Measurements from ENCODE around the gene SCYL1. TPM values are rescaled to one million over a fixed set of nuclear protein-coding genes. Genes with fewer than 3 reads are reported as not detected.

The SCYL1 gene
- total and polyA plus RNA-seq, 5 donors from 2014 or later = 24.3 to 59.0 (median 30.7) TPM

GRCh38 chr11:65542738-65543390 lies 18.0 kb downstream of the SCYL1 start:
- Histone ChIP-seq H3K27me3 (ENCODE audit: control insufficient read depth, insufficient read depth, low read length) (no peaks in the 10 kb centered on the region), H3K9me3 (ENCODE audit: control insufficient read depth in 2 of 2, low read length in 2 of 2) (no peaks in the 10 kb centered on the region), H3K4me1 (ENCODE audit: control insufficient read depth, insufficient read depth, low read length, poor library complexity, severe bottlenecking) (peaks cover 40% of the 10 kb centered on the region), H3K36me3 (ENCODE audit: control insufficient read depth, insufficient read depth, low read length) (peaks cover 3% of the 10 kb centered on the region), H3K4me3 (ENCODE audit: low read depth, low read length) (no peak overlapping the region), H3K27ac (ENCODE audit: insufficient read depth, low read length, poor library complexity, severe bottlenecking) (no peak overlapping the region)
- H3K9me3 Mint-ChIP-seq = no peaks in the 10 kb centered on the region
- peaks cover 0 to 62% (median 31%) of the 10 kb centered on the region in 4 donors for H3K4me1 Mint-ChIP-seq
- DNase-seq (no peak), ATAC-seq (ENCODE audit: low read depth in 2 of 2) (no peak)
- peak overlapping the region in 1 of 4 donors; percentile 80 for H3K4me3 Mint-ChIP-seq
- H3K36me3 Mint-ChIP-seq = no peaks in the 10 kb centered on the region
- no peaks in the 10 kb centered on the region for H3K27me3 Mint-ChIP-seq
- H3K27ac Mint-ChIP-seq = peak overlapping the region in 2 of 3 donors; percentile 38 to 97

GRCh38 chr11:65545853-65546216 lies 21.0 kb downstream of the SCYL1 start:
- Mint-ChIP-seq H3K4me1 (peaks cover 0 to 77% (median 43%) of the 10 kb centered on the region in 4 donors), H3K36me3 (peaks cover 3% of the 10 kb centered on the region), H3K27ac (peak overlapping the region; percentile 81 to 92 (median 82))

GRCh38 chr11:65546217-65546958 lies 21.5 kb downstream of the SCYL1 start:
- H3K4me3 Mint-ChIP-seq = peak overlapping the region; percentile 63 to 94 (median 78)
- Histone ChIP-seq H3K9me3 (ENCODE audit: control insufficient read depth in 2 of 2, low read length in 2 of 2) (no peaks in the 10 kb centered on the region), H3K27ac (ENCODE audit: insufficient read depth, low read length, poor library complexity, severe bottlenecking) (peak overlapping the region; percentile 76), H3K4me3 (ENCODE audit: low read depth, low read length) (no peak overlapping the region), H3K36me3 (ENCODE audit: control insufficient read depth, insufficient read depth, low read length) (no peaks in the 10 kb centered on the region), H3K27me3 (ENCODE audit: control insufficient read depth, insufficient read depth, low read length) (no peaks in the 10 kb centered on the region), H3K4me1 (ENCODE audit: control insufficient read depth, insufficient read depth, low read length, poor library complexity, severe bottlenecking) (peaks cover 39% of the 10 kb centered on the region)
- peaks cover 0 to 75% (median 44%) of the 10 kb centered on the region in 4 donors for H3K4me1 Mint-ChIP-seq
- H3K9me3 Mint-ChIP-seq = no peaks in the 10 kb centered on the region
- H3K27me3 Mint-ChIP-seq = no peaks in the 10 kb centered on the region
- H3K36me3 Mint-ChIP-seq = peaks cover 5% of the 10 kb centered on the region
- DNase-seq (peak; percentile 95 to 98 (median 97)), ATAC-seq (ENCODE audit: low read depth in 2 of 2) (peak; percentile 79 to 83)
- peak overlapping the region; percentile 81 to 92 (median 83) for H3K27ac Mint-ChIP-seq

More at GRCh38 chr11:65545853-65546216, 21.0 kb downstream of the SCYL1 start:
- Histone ChIP-seq H3K4me3 (ENCODE audit: low read depth, low read length) (no peak overlapping the region), H3K36me3 (ENCODE audit: control insufficient read depth, insufficient read depth, low read length) (no peaks in the 10 kb centered on the region), H3K27ac (ENCODE audit: insufficient read depth, low read length, poor library complexity, severe bottlenecking) (peak overlapping the region; percentile 76), H3K9me3 (ENCODE audit: control insufficient read depth in 2 of 2, low read length in 2 of 2) (no peaks in the 10 kb centered on the region), H3K4me1 (ENCODE audit: control insufficient read depth, insufficient read depth, low read length, poor library complexity, severe bottlenecking) (peaks cover 43% of the 10 kb centered on the region), H3K27me3 (ENCODE audit: control insufficient read depth, insufficient read depth, low read length) (no peaks in the 10 kb centered on the region)
- ATAC-seq (ENCODE audit: low read depth in 2 of 2) (no peak), DNase-seq (no peak)
- no peaks in the 10 kb centered on the region for H3K27me3 Mint-ChIP-seq
- H3K9me3 Mint-ChIP-seq = no peaks in the 10 kb centered on the region
- H3K4me3 Mint-ChIP-seq = peak overlapping the region; percentile 15 to 94 (median 71)

GRCh38 chr11:65547446-65548125 lies 22.7 kb downstream of the SCYL1 start:
- Mint-ChIP-seq H3K4me1 (peaks cover 6 to 77% (median 50%) of the 10 kb centered on the region in 4 donors), H3K27ac (peak overlapping the region in 2 of 3 donors; percentile 51 to 81), H3K9me3 (no peaks in the 10 kb centered on the region), H3K27me3 (no peaks in the 10 kb centered on the region), H3K36me3 (peaks cover 17% of the 10 kb centered on the region), H3K4me3 (peak overlapping the region in 3 of 4 donors; percentile 67 to 79 (median 78))
- H3K4me3 ChIP-seq (ENCODE audit: low read depth, low read length) = no peak overlapping the region
- peaks cover 46% of the 10 kb centered on the region for H3K4me1 ChIP-seq (ENCODE audit: control insufficient read depth, insufficient read depth, low read length, poor library complexity, severe bottlenecking)
- H3K36me3 ChIP-seq (ENCODE audit: control insufficient read depth, insufficient read depth, low read length) = no peaks in the 10 kb centered on the region
- H3K9me3 ChIP-seq (ENCODE audit: control insufficient read depth in 2 of 2, low read length in 2 of 2) = no peaks in the 10 kb centered on the region
- H3K27me3 ChIP-seq (ENCODE audit: control insufficient read depth, insufficient read depth, low read length) = no peaks in the 10 kb centered on the region
- DNase-seq (peak in 1 of 3 donors; percentile 46), ATAC-seq (ENCODE audit: low read depth in 2 of 2) (no peak)
- H3K27ac ChIP-seq (ENCODE audit: insufficient read depth, low read length, poor library complexity, severe bottlenecking) = peak overlapping the region; percentile 76

GRCh38 chr11:65548395-65548794 lies 23.5 kb downstream of the SCYL1 start:
- Mint-ChIP-seq H3K4me1 (peaks cover 6 to 80% (median 51%) of the 10 kb centered on the region in 4 donors), H3K27ac (peak overlapping the region; percentile 76 to 97 (median 81))

GRCh38 chr11:65549096-65549495 lies 24.2 kb downstream of the SCYL1 start:
- Mint-ChIP-seq H3K36me3 (peaks cover 17% of the 10 kb centered on the region), H3K27me3 (no peaks in the 10 kb centered on the region), H3K4me1 (peaks cover 6 to 78% (median 50%) of the 10 kb centered on the region in 4 donors), H3K27ac (peak overlapping the region in 2 of 3 donors; percentile 62 to 81), H3K4me3 (peak overlapping the region in 3 of 4 donors; percentile 56 to 67 (median 67)), H3K9me3 (no peaks in the 10 kb centered on the region)
- DNase-seq (no peak), ATAC-seq (ENCODE audit: low read depth in 2 of 2) (no peak)
- no peaks in the 10 kb centered on the region for H3K36me3 ChIP-seq (ENCODE audit: control insufficient read depth, insufficient read depth, low read length)
- no peak overlapping the region for H3K27ac ChIP-seq (ENCODE audit: insufficient read depth, low read length, poor library complexity, severe bottlenecking)
- H3K4me1 ChIP-seq (ENCODE audit: control insufficient read depth, insufficient read depth, low read length, poor library complexity, severe bottlenecking) = peaks cover 59% of the 10 kb centered on the region
- no peaks in the 10 kb centered on the region for H3K27me3 ChIP-seq (ENCODE audit: control insufficient read depth, insufficient read depth, low read length)
- no peaks in the 10 kb centered on the region for H3K9me3 ChIP-seq (ENCODE audit: control insufficient read depth in 2 of 2, low read length in 2 of 2)
- no peak overlapping the region for H3K4me3 ChIP-seq (ENCODE audit: low read depth, low read length)

More at GRCh38 chr11:65548395-65548794, 23.5 kb downstream of the SCYL1 start:
- H3K4me1 ChIP-seq (ENCODE audit: control insufficient read depth, insufficient read depth, low read length, poor library complexity, severe bottlenecking) = peaks cover 52% of the 10 kb centered on the region
- DNase-seq = no peak
- Mint-ChIP-seq H3K4me3 (peak overlapping the region; percentile 59 to 90 (median 72)), H3K9me3 (no peaks in the 10 kb centered on the region), H3K36me3 (peaks cover 17% of the 10 kb centered on the region), H3K27me3 (no peaks in the 10 kb centered on the region)
- no peaks in the 10 kb centered on the region for H3K27me3 ChIP-seq (ENCODE audit: control insufficient read depth, insufficient read depth, low read length)
- no peak for ATAC-seq (ENCODE audit: low read depth in 2 of 2)
- H3K9me3 ChIP-seq (ENCODE audit: control insufficient read depth in 2 of 2, low read length in 2 of 2) = no peaks in the 10 kb centered on the region
- no peaks in the 10 kb centered on the region for H3K36me3 ChIP-seq (ENCODE audit: control insufficient read depth, insufficient read depth, low read length)
- H3K27ac ChIP-seq (ENCODE audit: insufficient read depth, low read length, poor library complexity, severe bottlenecking) = peak overlapping the region; percentile 39
- H3K4me3 ChIP-seq (ENCODE audit: low read depth, low read length) = no peak overlapping the region

- no peaks in the 10 kb centered on the region for H3K9me3 Mint-ChIP-seq
- H3K9me3 ChIP-seq (ENCODE audit: control insufficient read depth in 2 of 2, low read length in 2 of 2) = no peaks in the 10 kb centered on the region
- ATAC-seq (ENCODE audit: low read depth in 2 of 2) (peak; percentile 62 to 68), DNase-seq (peak; percentile 57 to 83 (median 68))
- no peak overlapping the region for H3K4me3 ChIP-seq (ENCODE audit: low read depth, low read length)
- peaks cover 17% of the 10 kb centered on the region for H3K36me3 Mint-ChIP-seq
- peak overlapping the region; percentile 49 to 86 (median 75) for H3K4me3 Mint-ChIP-seq
- peaks cover 6 to 83% (median 59%) of the 10 kb centered on the region in 4 donors for H3K4me1 Mint-ChIP-seq
- H3K27me3 Mint-ChIP-seq = no peaks in the 10 kb centered on the region
- H3K27ac ChIP-seq (ENCODE audit: insufficient read depth, low read length, poor library complexity, severe bottlenecking) = no peak overlapping the region
- peaks cover 74% of the 10 kb centered on the region for H3K4me1 ChIP-seq (ENCODE audit: control insufficient read depth, insufficient read depth, low read length, poor library complexity, severe bottlenecking)
- H3K27ac Mint-ChIP-seq = peak overlapping the region in 2 of 3 donors; percentile 91 to 95
- no peaks in the 10 kb centered on the region for H3K27me3 ChIP-seq (ENCODE audit: control insufficient read depth, insufficient read depth, low read length)
- H3K36me3 ChIP-seq (ENCODE audit: control insufficient read depth, insufficient read depth, low read length) = no peaks in the 10 kb centered on the region
Observed at GRCh38 chr11:65551572-65552387, 26.9 kb downstream of the SCYL1 start.
